Heart left ventricle (tissue), 16 donors: Measurements from ENCODE around the gene HLA-C. TPM values are rescaled to one million over a fixed set of nuclear protein-coding genes. Genes with fewer than 3 reads are reported as not detected.

Experiments used
- ATAC-seq, 4 donors: fragments of 200-7000 bp; cut with Tn5 transposase; one replicate each; pipeline ENCODE4 v1.9.1; 2020 to 2022; ENCODE audit warnings: moderate library complexity in 4 of 4, mild to moderate bottlenecking in 3 of 4, moderate number of reproducible peaks in 1 of 4
- DNase-seq, 5 donors: peaks; one replicate each; pipeline ENCODE4 v3.0.0-alpha.2; 2020
- H3K27ac ChIP-seq, 12 donors: fragments of 200-600 bp; sonication (generic) in 4 of 12; one replicate each; pipeline versions ENCODE4 v1.5.0 to v1.8.0; 2016 to 2022; ENCODE audit warnings: mild to moderate bottlenecking in 2 of 12
- H3K27me3 ChIP-seq, 9 donors: fragments of 200-600 bp; sonication (generic) in 2 of 9; one replicate each; pipeline versions ENCODE4 v1.5.1 to v1.8.0; 2016 to 2022; ENCODE audit warnings: mild to moderate bottlenecking in 3 of 9
- H3K36me3 ChIP-seq, 9 donors: fragments of 200-600 bp; sonication (generic) in 2 of 9; one replicate each; pipeline versions ENCODE4 v1.5.0 to v1.8.0; 2018 to 2022; ENCODE audit warnings: mild to moderate bottlenecking in 2 of 9
- H3K4me1 ChIP-seq, 12 donors: fragments of 200-600 bp; sonication (generic) in 4 of 12; one replicate each; pipeline versions ENCODE4 v1.5.0 to v1.8.0; 2016 to 2022; ENCODE audit warnings: mild to moderate bottlenecking in 3 of 12
- H3K4me3 ChIP-seq, 12 donors: fragments of 200-600 bp; sonication (generic) in 4 of 12; one replicate each; pipeline versions ENCODE4 v1.5.0 to v1.8.0; 2017 to 2022; ENCODE audit warnings: mild to moderate bottlenecking in 9 of 12, moderate library complexity in 4 of 12
- H3K9me3 ChIP-seq, 12 donors: fragments of 200-600 bp; sonication (generic) in 4 of 12; one replicate each; pipeline versions ENCODE4 v1.5.0 to v1.8.0; 2016 to 2022; ENCODE audit warnings: mild to moderate bottlenecking in 1 of 12
- POLR2A ChIP-seq, 2 donors: fragments of 450-650 bp; IDR thresholded peaks; one replicate each; pipeline ENCODE4 v1.6.1; 2017; ENCODE audit warnings: antibody characterized with exemption in 2 of 2, mild to moderate bottlenecking in 2 of 2, moderate library complexity in 2 of 2
- WGBS, 4 donors: extraction: QIAGEN DNeasy Blood & Tissue Kit in 2 of 4; methylation state at CpG; one replicate each; pipeline versions ENCODE4 v1.1.5 to v1.1.7; 2013 to 2018; 5-methylcytosine and 5-hydroxymethylcytosine counted together
- intact Hi-C, 10 donors: fragments of 100-400 bp; cut with DNase I; formaldehyde crosslinking; loops; one replicate each; pipeline versions ENCODE4 v1.11.1 to v1.14.2; 2022
- polyA plus RNA-seq, 2 donors: library from polyadenylated mRNA; stranded (reverse); fragments of 200-250 nt; gene quantifications; one replicate each; pipeline ENCODE4 v1.2.3, GENCODE V29; 2013
- total RNA-seq, 9 donors: library from RNA; depleted of rRNA in 2 of 9; stranded (reverse); fragments of >200 nt in 2 of 9; fragmentation: NEBNext Ultra II Directional in 3 of 9; extraction: Animal tissue kit (Norgen Biotek cat#: 25700) in 3 of 9; gene quantifications; one replicate each; pipeline versions ENCODE4 v1.1.0 to v1.2.4, GENCODE V29; 2016 to 2023
- TF ChIP-seq, protein P1 (sequence below), 12 donors: fragments of 200-600 bp; sonication (generic) in 4 of 12; IDR thresholded peaks; one replicate each; pipeline versions ENCODE4 v1.5.0 to v1.8.0; 2018 to 2022; ENCODE audit warnings: antibody characterized with exemption in 12 of 12, mild to moderate bottlenecking in 5 of 12
- donor health status: ischemic (EF 13 %, LVEDD 7.1; RV severe dilation, severe dysfunction).
- donor health status: healthy with polysubstance abuse.
- donor health status: DM: no; HTN: yes; CAD: no.
- donor health status: DM: no; HTN: no; CAD: no.
- donor health status: ischemic (EF 25% LVEDD 6.9; RV normal size, moderate dysfunction).
- donor health status: ischemic (EF 25% LVEDD 5.7; RV mildly dilated, moderate dysfunction).
- donor health status: healthy.
- donor health status: DM: yes; HTN: yes; CAD: no.
- donor health status: ischemic (EF 35%, LVEDD 5.7; RV mildly dilated, moderate dysfunction).
- donor health status: nonischemic (EF 11% LVEDD 7.7; RV severe dilation, severe dysfunction).
- donor health status: DM: yes; HTN: yes; CAD: no.
- donor health status: PGD.
- donor health status: ischemic (EF 29% LVEDD 5.4; RV normal size, mild dysfunction).
- donor health status: nonischemic (EF 23%, LVEDD 6.1; RV moderate dilation, normal function).

The HLA-C gene
- total and polyA plus RNA-seq, 11 donors, result 160 to 1,096 (median 302) TPM

DNA sequence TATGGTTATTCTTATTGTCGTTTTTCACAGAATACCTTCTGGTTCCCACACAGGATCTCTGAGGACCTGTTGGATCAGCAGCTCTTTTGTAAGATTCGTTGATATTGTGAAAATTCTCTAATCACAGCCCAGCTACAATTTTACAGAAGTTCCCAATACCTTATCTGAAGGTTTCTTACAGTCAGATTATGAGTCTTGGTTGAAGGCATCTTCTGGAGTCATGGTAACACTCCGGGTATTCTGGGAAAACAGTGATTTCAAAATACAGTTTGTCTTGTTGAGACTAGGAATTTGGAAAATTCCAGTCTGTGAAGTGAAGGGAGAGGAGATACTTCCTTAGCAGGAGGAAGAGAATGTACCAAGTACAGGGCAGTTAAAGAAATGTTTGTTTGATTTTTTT, 22.2 kb upstream of the HLA-C start:
- ATAC-seq, result no peak
- WGBS, 4 donors, result 54 to 66% (median 54%) methylated on average over 3 of the region's 3 CpGs

DNA sequence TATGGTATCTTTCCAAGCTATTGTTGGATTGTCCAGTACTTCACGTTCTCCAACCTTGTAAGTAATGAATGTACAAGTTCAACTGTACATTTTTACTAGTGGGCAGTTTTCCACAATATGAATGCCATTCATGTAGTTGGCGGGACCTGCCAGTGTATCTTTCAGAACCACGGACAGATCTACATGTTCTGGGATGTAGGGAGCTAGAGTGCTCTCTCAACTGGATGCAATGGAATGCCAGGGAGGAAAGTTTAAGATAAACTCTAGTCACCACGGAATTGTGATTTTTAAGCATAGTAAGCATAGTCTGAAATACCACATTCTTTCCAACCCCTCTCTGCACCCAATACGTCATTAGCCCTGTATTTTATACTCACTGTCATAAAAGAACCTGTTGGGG, 21.5 kb upstream of the HLA-C start:
- TF ChIP-seq, protein P1, sequence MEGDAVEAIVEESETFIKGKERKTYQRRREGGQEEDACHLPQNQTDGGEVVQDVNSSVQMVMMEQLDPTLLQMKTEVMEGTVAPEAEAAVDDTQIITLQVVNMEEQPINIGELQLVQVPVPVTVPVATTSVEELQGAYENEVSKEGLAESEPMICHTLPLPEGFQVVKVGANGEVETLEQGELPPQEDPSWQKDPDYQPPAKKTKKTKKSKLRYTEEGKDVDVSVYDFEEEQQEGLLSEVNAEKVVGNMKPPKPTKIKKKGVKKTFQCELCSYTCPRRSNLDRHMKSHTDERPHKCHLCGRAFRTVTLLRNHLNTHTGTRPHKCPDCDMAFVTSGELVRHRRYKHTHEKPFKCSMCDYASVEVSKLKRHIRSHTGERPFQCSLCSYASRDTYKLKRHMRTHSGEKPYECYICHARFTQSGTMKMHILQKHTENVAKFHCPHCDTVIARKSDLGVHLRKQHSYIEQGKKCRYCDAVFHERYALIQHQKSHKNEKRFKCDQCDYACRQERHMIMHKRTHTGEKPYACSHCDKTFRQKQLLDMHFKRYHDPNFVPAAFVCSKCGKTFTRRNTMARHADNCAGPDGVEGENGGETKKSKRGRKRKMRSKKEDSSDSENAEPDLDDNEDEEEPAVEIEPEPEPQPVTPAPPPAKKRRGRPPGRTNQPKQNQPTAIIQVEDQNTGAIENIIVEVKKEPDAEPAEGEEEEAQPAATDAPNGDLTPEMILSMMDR (IDR thresholded peaks at IDR 0.05), result no peak
- intact Hi-C loops, result loop anchor here in 1 of 10 donors (5.0 kb wide), 1 partner anchor 44 kb away; no protein-coding TSS in a partner anchor
- ATAC-seq, result no peak
- Histone ChIP-seq H3K4me3 (no peak overlapping the region), H3K9me3 (peaks cover 0 to 7% (median 0%) of the 10 kb centered on the region in 12 donors), H3K27me3 (peaks cover 0 to 34% (median 7%) of the 10 kb centered on the region in 9 donors), H3K4me1 (no peaks in the 10 kb centered on the region), H3K36me3 (no peaks in the 10 kb centered on the region), H3K27ac (no peak overlapping the region)
- whole genome bisulfite sequencing, 4 donors, result 13 to 24% (median 20%) methylated on average over 5 of the region's 5 CpGs
- DNase-seq, result no peak

More for the DNA sequence above, 22.2 kb upstream of the HLA-C start:
- Histone ChIP-seq H3K27me3 (peaks cover 0 to 35% (median 7%) of the 10 kb centered on the region in 9 donors), H3K9me3 (peaks cover 0 to 10% (median 0%) of the 10 kb centered on the region in 12 donors), H3K27ac (no peak overlapping the region), H3K4me3 (no peak overlapping the region), H3K36me3 (no peaks in the 10 kb centered on the region), H3K4me1 (no peaks in the 10 kb centered on the region)
- TF ChIP-seq POLR2A (IDR thresholded peaks at IDR 0.05), result no peak
- TF ChIP-seq, protein P1 (IDR thresholded peaks at IDR 0.05), result no peak
- no peak for DNase-seq
- intact Hi-C loops, result loop anchor here in 1 of 10 donors (5.0 kb wide), 1 partner anchor 43 kb away; no protein-coding TSS in a partner anchor

DNA sequence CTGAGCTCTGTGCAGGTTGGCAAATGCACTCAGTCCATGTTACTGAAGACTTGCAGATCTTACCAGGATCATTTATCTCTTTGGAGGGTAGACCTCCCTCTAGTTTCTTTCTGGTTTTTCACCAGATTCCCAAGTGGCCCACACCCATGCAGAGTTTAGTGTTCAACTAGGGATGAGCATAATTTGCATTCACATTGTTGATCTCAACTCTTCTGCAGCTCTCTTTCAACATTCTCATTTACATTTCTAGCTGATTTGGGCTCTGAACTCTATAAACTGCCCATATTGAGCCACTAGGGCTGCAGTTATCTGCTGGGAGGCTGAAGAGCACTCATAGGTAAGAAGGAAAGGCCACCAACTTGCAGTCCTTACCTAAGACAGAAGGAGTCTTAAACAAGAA, 17.9 kb upstream of the HLA-C start:
- no peak for DNase-seq
- TF ChIP-seq POLR2A (IDR thresholded peaks at IDR 0.05), result no peak
- TF ChIP-seq, protein P1 (IDR thresholded peaks at IDR 0.05), result no peak
- Histone ChIP-seq H3K27me3 (peaks cover 0 to 14% (median 0%) of the 10 kb centered on the region in 9 donors), H3K36me3 (no peaks in the 10 kb centered on the region), H3K27ac (no peak overlapping the region), H3K4me1 (no peaks in the 10 kb centered on the region), H3K9me3 (no peaks in the 10 kb centered on the region), H3K4me3 (no peak overlapping the region)
- intact Hi-C loops, result loop anchor here in 1 of 10 donors (5.0 kb wide), 1 partner anchor 48 kb away; no protein-coding TSS in a partner anchor
- no peak for ATAC-seq

DNA sequence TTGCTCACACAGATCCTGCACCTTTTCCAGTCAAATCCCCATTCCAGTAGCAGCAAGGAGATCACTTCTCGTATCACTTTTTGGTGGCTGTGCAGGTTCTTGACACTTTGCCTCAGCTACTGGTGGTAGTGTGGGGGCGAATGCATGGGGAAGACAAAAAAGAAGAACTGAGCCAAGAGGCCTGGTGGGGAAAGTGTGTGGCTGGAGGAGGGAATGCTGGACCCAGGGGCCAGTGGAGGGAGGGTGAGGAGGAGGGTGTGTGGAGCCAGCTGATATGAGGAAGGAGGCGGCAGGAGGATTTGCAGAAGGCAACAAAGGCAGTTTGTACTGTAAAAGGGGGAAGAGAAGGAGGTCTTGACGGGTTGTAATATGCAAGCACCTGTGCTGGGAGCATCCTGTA, 15.7 kb upstream of the HLA-C start:
- DNase-seq, result no peak
- Histone ChIP-seq H3K4me1 (no peaks in the 10 kb centered on the region), H3K4me3 (no peak overlapping the region), H3K27me3 (no peaks in the 10 kb centered on the region), H3K9me3 (no peaks in the 10 kb centered on the region), H3K27ac (no peak overlapping the region), H3K36me3 (no peaks in the 10 kb centered on the region)
- intact Hi-C loops, result no loop called here
- ATAC-seq, result no peak
- TF ChIP-seq, protein P1 (IDR thresholded peaks at IDR 0.05), result no peak
- no peak for TF ChIP-seq POLR2A (IDR thresholded peaks at IDR 0.05)
- 69 to 76% (median 74%) methylated on average over 4 of the region's 4 CpGs for WGBS, 4 donors
